ENCODE results near the gene CDKN2AIPNL.

The CDKN2AIPNL gene

GRCh38 chr5:134411546-134412266, at the start of gene CDKN2AIPNL:
Gene CDKN2AIPNL, minus strand, starts transcription at chr5:134411881. Its CDS starts 27 bp downstream, at chr5:134411854.
- Histone ChIP-seq H3K9me3 (ENCODE audit: insufficient read depth, low read length) (no peaks in the 10 kb centered on the region), H3K27me3 (ENCODE audit: low read depth, low read length) (no peaks in the 10 kb centered on the region), H3K4me2 (ENCODE audit: low read length) (peak within 1 kb of the TSS; percentile 90), H3K36me3 (replicated peaks; ENCODE audit: low read depth, low read length) (no peaks in the 10 kb centered on the region), H3K27ac (ENCODE audit: low read length) (peak within 1 kb of the TSS; percentile 27; the same call in 1 of the 2 replicates), H3K4me1 (ENCODE audit: low read length) (peaks cover 13% of the 10 kb centered on the region), H4K20me1 (ENCODE audit: insufficient read depth, low read length) (no peaks in the 10 kb centered on the region), H3K4me3 (ENCODE audit: low read length) (peak within 1 kb of the TSS; percentile 98), H2AFZ (ENCODE audit: low read depth, low read length) (peak within 1 kb of the TSS; percentile 76), H3K79me2 (ENCODE audit: low read length) (peaks cover 36% of the 10 kb centered on the region), H3K9ac (ENCODE audit: low read length) (peak within 1 kb of the TSS; percentile 86)
- TF ChIP-seq CTCF (IDR thresholded peaks at IDR 0.05; ENCODE audit: low read depth, low read length) (peak; percentile 61), EZH2phosphoT487 (IDR thresholded peaks at IDR 0.05; ENCODE audit: low read depth) (no peak)

- Histone ChIP-seq H3K36me3 (replicated peaks; ENCODE audit: low read depth, low read length) (no peaks in the 10 kb centered on the region), H3K9ac (ENCODE audit: low read length) (no peak overlapping the region), H2AFZ (ENCODE audit: low read depth, low read length) (no peak overlapping the region), H3K4me3 (ENCODE audit: low read length) (no peak overlapping the region), H3K79me2 (ENCODE audit: low read length) (no peaks in the 10 kb centered on the region), H4K20me1 (ENCODE audit: insufficient read depth, low read length) (no peaks in the 10 kb centered on the region), H3K4me1 (ENCODE audit: low read length) (peaks cover 7% of the 10 kb centered on the region), H3K4me2 (ENCODE audit: low read length) (no peak overlapping the region), H3K27me3 (ENCODE audit: low read depth, low read length) (no peaks in the 10 kb centered on the region), H3K27ac (ENCODE audit: low read length) (no peak overlapping the region), H3K9me3 (ENCODE audit: insufficient read depth, low read length) (no peaks in the 10 kb centered on the region)
- TF ChIP-seq CTCF (IDR thresholded peaks at IDR 0.05; ENCODE audit: low read depth, low read length) (no peak), EZH2phosphoT487 (IDR thresholded peaks at IDR 0.05; ENCODE audit: low read depth) (no peak)
Measured at GRCh38 chr5:134460551-134460950, 48.9 kb upstream of the CDKN2AIPNL start.

- Histone ChIP-seq H3K27me3 (ENCODE audit: low read depth, low read length) (no peaks in the 10 kb centered on the region), H3K79me2 (ENCODE audit: low read length) (no peaks in the 10 kb centered on the region), H4K20me1 (ENCODE audit: insufficient read depth, low read length) (no peaks in the 10 kb centered on the region), H3K36me3 (replicated peaks; ENCODE audit: low read depth, low read length) (no peaks in the 10 kb centered on the region), H3K9ac (ENCODE audit: low read length) (no peak overlapping the region), H3K27ac (ENCODE audit: low read length) (no peak overlapping the region), H2AFZ (ENCODE audit: low read depth, low read length) (no peak overlapping the region), H3K4me3 (ENCODE audit: low read length) (no peak overlapping the region), H3K9me3 (ENCODE audit: insufficient read depth, low read length) (no peaks in the 10 kb centered on the region), H3K4me1 (ENCODE audit: low read length) (no peaks in the 10 kb centered on the region), H3K4me2 (ENCODE audit: low read length) (no peak overlapping the region)
- TF ChIP-seq CTCF (IDR thresholded peaks at IDR 0.05; ENCODE audit: low read depth, low read length) = no peak
- no peak for TF ChIP-seq EZH2phosphoT487 (IDR thresholded peaks at IDR 0.05; ENCODE audit: low read depth)
Measured at GRCh38 chr5:134459491-134459890, 47.8 kb upstream of the CDKN2AIPNL start.

GRCh38 chr5:134459010-134459403, 47.3 kb upstream of the CDKN2AIPNL start:
- Histone ChIP-seq H3K27me3 (ENCODE audit: low read depth, low read length) (no peaks in the 10 kb centered on the region), H2AFZ (ENCODE audit: low read depth, low read length) (no peak overlapping the region), H3K27ac (ENCODE audit: low read length) (no peak overlapping the region), H3K4me1 (ENCODE audit: low read length) (no peaks in the 10 kb centered on the region), H3K9me3 (ENCODE audit: insufficient read depth, low read length) (no peaks in the 10 kb centered on the region), H3K79me2 (ENCODE audit: low read length) (no peaks in the 10 kb centered on the region), H3K9ac (ENCODE audit: low read length) (no peak overlapping the region), H4K20me1 (ENCODE audit: insufficient read depth, low read length) (no peaks in the 10 kb centered on the region), H3K36me3 (replicated peaks; ENCODE audit: low read depth, low read length) (no peaks in the 10 kb centered on the region), H3K4me3 (ENCODE audit: low read length) (no peak overlapping the region), H3K4me2 (ENCODE audit: low read length) (no peak overlapping the region)
- TF ChIP-seq CTCF (IDR thresholded peaks at IDR 0.05; ENCODE audit: low read depth, low read length) (no peak), EZH2phosphoT487 (IDR thresholded peaks at IDR 0.05; ENCODE audit: low read depth) (no peak)
